Measurements from ENCODE around the gene SUGCT. TPM values are rescaled to one million over a fixed set of nuclear protein-coding genes. Genes with fewer than 3 reads are reported as not detected.

The SUGCT gene
- total and polyA plus RNA-seq, 8 donors, result 0.87 to 8.0 (median 2.9) TPM; not detected in 1

GRCh38 chr7:40470817-40471216 is 336.0 kb downstream of the SUGCT start:
- no peaks in the 10 kb centered on the region for H3K4me1 ChIP-seq
- intact Hi-C loops (cut with DNase I; ENCODE audit: low total_unique reads), result no loop called here
- no peak overlapping the region for H3K27ac ChIP-seq
- TF ChIP-seq EP300 (IDR thresholded peaks at IDR 0.05) (no peak), POLR2AphosphoS5 (IDR thresholded peaks at IDR 0.05) (no peak), CTCF (IDR thresholded peaks at IDR 0.05) (no peak), POLR2A (IDR thresholded peaks at IDR 0.05) (no peak)
- no peak overlapping the region for H3K4me3 ChIP-seq
- H3K27me3 ChIP-seq, result no peaks in the 10 kb centered on the region
- H3K9me3 ChIP-seq, result no peaks in the 10 kb centered on the region
- no peak for DNase-seq
- H3K36me3 ChIP-seq, result no peaks in the 10 kb centered on the region
- WGBS, 5 donors, result 66 to 84% (median 71%) methylated on average over 1 of the region's 1 CpG

GRCh38 chr7:40471891-40472290 is 337.1 kb downstream of the SUGCT start:
- intact Hi-C loops (cut with DNase I; ENCODE audit: low total_unique reads), result no loop called here
- H3K27ac ChIP-seq, result no peak overlapping the region

GRCh38 chr7:40474790-40475680 is 340.2 kb downstream of the SUGCT start:
- Histone ChIP-seq H3K9me3 (no peaks in the 10 kb centered on the region), H3K4me1 (no peaks in the 10 kb centered on the region), H3K27me3 (no peaks in the 10 kb centered on the region), H3K36me3 (no peaks in the 10 kb centered on the region), H3K27ac (no peak overlapping the region), H3K4me3 (no peak overlapping the region)
- 69 to 86% (median 76%) methylated on average over 8 of the region's 8 CpGs for WGBS, 5 donors
- DNase-seq, result no peak
- no peak for TF ChIP-seq CTCF (IDR thresholded peaks at IDR 0.05)
- no peak for TF ChIP-seq POLR2A (IDR thresholded peaks at IDR 0.05)
- no peak for TF ChIP-seq POLR2AphosphoS5 (IDR thresholded peaks at IDR 0.05)
- no peak for TF ChIP-seq EP300 (IDR thresholded peaks at IDR 0.05)
- intact Hi-C loops (cut with DNase I; ENCODE audit: low total_unique reads), result no loop called here

More at GRCh38 chr7:40471891-40472290, 337.1 kb downstream of the SUGCT start:
- DNase-seq, result no peak
- Histone ChIP-seq H3K4me1 (no peaks in the 10 kb centered on the region), H3K4me3 (no peak overlapping the region), H3K9me3 (no peaks in the 10 kb centered on the region), H3K36me3 (no peaks in the 10 kb centered on the region), H3K27me3 (no peaks in the 10 kb centered on the region)
- TF ChIP-seq POLR2AphosphoS5 (IDR thresholded peaks at IDR 0.05) (no peak), CTCF (IDR thresholded peaks at IDR 0.05) (no peak)
- WGBS, 5 donors, result 87 to 91% (median 88%) methylated on average over 4 of the region's 4 CpGs

GRCh38 chr7:40475681-40475982 is 340.8 kb downstream of the SUGCT start:
- TF ChIP-seq CTCF (IDR thresholded peaks at IDR 0.05) (no peak), POLR2AphosphoS5 (IDR thresholded peaks at IDR 0.05) (no peak), POLR2A (IDR thresholded peaks at IDR 0.05) (no peak), EP300 (IDR thresholded peaks at IDR 0.05) (no peak)
- 47 to 73% (median 52%) methylated on average over 1 of the region's 1 CpG for WGBS, 5 donors
- intact Hi-C loops (cut with DNase I; ENCODE audit: low total_unique reads), result no loop called here

More at GRCh38 chr7:40475681-40475982, 340.8 kb downstream of the SUGCT start:
- Histone ChIP-seq H3K27ac (no peak overlapping the region), H3K4me3 (no peak overlapping the region), H3K9me3 (no peaks in the 10 kb centered on the region), H3K27me3 (no peaks in the 10 kb centered on the region), H3K4me1 (no peaks in the 10 kb centered on the region), H3K36me3 (no peaks in the 10 kb centered on the region)
- no peak for DNase-seq

Data from stomach (tissue), 9 donors.